NCI-H2196 (cell line): ENCODE measurements around the gene PCBD1.
A peak's percentile ranks its signal among the peaks of the same experiment; 100 is the strongest.

Source experiments
- DNase-seq: peaks from one replicate; lab custom pipeline; 2025; ENCODE audit not compliant: unreplicated experiment; lab: John Stamatoyannopoulos, UW

The PCBD1 gene

GRCh38 chr10:70903262-70903921, 15.0 kb upstream of the PCBD1 start:
- peak; percentile 9 for DNase-seq

DNA sequence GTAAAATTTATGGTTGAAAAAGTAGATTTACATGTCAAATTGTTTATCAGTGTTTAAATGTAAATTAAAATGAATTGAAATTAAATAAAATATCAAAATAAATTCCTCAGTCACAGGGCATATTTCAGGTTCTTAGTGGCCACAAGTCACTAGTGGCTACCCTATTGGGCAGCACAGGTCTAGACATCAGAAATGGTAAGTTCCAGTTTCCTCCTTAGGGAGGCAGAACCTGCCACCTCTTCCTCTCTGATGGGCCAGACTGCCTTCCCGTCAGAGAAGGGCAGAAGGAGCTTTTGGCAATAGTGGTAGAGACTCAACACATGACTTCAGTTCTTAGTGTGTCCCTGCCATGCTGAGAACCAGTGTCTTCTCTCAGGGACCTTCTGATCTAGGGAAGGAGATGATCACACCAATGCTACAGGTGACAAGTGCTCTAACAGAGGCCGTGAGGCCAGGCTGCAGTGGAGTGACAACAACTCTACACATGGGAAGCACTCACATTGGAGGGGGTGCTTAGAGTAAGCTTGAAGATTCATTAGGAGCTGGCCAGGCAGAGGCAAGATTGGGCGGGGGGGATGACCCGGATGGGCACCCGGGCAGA, 14.4 kb upstream of the PCBD1 start:
- DNase-seq, result no peak

DNA sequence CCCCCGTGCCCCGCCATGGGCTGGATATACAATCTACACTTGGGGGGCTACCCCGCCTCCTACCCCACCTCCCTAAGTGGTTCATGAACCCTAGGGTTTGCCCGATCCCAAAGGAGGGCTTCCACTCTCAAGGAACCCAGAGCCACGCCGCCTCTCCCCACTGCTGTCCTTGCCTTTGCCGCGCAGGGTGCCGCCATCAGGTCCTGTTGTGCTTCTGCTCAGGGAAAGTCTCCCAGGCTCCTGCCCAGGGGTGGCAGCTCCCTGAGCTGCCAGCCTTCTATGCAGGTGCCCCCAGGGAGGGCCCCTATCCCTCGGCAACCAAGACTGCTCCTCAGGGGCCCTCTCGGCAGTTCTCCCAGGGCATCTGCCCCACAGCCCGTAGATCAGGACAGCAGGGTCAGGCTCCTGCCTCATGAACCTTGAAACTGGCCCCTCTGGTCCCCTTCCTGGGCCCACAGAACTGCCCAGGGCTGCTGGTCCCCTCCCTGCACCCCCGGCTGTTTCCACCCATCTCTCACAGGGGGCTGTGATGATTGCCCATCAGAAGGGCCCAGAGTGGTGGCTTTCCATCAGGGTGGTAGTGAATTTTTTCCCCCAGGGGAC, 13.0 kb upstream of the PCBD1 start:
- DNase-seq, result no peak

GRCh38 chr10:70899096-70899495, 10.7 kb upstream of the PCBD1 start:
- DNase-seq, result no peak

DNA sequence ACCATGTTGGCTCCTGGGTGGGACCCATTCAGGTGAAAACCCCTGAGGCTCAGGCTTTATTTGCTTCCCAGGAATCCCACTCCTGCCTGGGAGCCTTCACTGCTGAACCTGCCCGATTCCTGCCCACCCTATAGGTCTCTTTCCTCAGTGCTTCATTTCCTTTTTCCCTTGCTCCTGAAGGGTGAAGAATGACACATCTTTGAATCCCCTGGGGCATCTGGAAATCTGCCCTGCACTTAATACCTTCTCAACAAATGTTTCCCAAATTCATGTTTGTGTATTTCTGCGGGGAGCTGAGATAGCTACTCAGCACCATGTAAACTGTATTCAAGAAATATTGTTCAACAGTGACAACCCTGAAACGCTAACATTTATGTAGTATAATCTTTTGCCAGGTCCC, 10.3 kb upstream of the PCBD1 start:
- no peak for DNase-seq

- DNase-seq, result no peak
Observed at GRCh38 chr10:70896551-70896950, 8.2 kb upstream of the PCBD1 start.

DNA sequence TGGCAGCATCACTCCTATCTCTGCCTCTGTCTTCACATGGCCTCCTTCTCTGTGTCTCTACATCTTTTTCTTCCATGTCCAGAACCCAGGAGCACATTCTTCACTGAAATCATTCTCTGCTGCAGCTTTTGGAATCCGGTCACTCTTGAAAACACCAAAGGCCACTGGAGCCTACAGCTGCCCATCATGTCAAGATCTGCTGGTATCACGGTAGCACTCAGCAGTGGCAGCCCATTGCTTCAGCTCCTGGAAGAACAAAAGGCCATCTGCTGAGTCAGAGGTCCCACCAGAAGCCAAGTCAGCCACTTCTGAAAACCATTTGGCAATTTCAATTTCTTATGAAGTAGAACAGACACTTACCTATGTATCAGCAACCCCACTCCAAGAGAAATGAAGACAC, 6.1 kb upstream of the PCBD1 start:
- no peak for DNase-seq

DNA sequence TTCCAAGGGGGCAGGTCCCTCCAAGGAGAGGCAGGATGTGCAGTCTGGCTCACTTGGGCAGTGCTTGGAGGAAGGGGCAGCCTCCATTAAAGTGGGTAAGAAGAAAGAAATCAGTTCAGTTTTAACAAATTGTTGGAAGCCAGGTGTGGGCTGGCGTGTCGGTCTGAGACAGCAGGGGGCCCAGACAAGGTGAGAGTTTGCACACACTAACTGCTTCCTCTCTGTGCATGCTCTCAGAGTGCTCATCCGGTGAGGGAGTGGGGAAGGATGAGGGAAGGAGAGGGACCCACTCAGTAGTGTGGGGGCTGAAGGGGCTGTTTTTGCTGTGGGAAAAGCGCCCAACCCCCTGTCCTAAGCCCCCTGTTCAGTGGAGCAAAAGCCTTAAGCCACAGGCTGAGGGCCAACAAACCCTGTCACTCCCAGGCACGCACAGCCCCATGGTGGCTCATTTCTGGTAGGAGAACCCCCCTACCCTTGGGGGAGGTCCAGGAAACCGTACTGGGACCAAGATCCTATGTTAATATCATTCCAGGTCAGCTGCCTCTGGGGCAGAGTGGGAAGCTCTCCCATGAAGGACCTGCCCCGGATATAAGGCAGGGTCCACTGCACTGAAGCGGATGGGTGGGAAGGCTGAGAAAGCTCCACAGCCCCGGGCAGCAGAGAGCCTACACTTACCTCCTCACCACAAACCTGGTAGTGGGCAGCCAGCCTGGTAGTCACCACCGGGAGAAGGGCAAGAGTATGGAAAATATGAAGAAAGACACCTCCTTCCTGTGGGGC, 5.1 kb upstream of the PCBD1 start:
- DNase-seq, result no peak

DNA sequence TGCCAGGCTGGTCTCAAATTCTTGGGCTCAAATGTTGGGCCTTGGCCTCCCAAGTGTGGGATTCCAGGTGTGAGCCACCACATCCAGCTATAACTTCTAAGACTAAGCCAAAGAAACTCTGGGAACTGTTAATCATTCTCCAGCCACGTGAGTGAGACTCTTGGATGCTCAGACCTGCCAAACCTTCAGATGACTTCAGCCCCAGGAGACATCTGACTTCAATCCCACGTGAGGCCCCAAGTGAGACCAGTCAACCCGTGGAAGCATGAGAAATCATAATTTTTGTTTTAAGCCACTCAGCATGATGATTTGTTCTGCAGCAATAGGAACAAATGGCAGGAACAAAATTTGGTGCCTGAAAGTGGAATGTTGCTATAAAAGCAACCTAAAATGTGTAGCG, 4.3 kb upstream of the PCBD1 start:
- no peak for DNase-seq

DNA sequence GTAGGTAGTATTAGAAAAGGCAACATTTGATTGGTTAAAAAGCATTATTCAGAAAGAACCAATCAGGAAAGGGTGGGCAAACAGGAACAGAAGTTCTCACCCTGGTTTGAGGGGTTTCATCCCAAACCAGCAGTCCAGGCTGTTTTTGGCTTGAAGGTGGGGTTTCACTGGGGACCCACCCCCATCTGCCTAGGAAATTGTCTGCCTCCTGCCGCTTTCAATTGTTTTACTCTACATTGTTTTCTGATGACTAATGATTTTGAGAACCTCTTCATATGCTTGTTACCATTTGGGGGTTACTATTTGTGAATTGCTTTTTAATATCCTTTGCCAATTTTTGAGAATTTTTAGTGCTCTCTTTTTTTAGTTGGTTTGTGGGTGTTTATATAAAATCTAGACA, 3.3 kb upstream of the PCBD1 start:
- DNase-seq, result no peak

DNA sequence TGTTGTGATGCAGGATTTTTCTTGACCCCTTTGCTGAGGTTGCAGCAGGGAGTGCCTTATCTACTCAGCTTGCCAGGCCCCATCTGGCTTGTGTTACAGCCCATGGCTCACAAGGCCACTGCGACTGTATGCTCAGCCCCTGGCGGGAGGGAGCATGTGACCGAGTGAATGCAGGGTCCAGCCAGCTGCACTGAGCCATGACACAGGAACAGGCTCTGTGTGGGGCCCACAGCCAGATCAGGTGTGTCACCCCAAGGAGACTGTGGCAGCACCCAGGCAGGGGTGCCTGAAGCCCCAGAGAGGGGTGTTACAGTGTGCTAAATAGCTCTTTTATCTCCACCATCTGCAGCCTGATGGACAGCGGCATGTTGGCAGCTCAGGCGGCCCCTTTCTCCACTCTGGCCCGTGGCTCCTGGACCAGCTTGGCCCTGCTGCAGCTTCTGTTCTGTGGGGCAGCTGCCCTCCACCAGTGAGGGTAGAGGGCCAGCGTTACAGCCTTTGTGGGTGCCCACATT, 2.6 kb upstream of the PCBD1 start:
- no peak for DNase-seq

DNA sequence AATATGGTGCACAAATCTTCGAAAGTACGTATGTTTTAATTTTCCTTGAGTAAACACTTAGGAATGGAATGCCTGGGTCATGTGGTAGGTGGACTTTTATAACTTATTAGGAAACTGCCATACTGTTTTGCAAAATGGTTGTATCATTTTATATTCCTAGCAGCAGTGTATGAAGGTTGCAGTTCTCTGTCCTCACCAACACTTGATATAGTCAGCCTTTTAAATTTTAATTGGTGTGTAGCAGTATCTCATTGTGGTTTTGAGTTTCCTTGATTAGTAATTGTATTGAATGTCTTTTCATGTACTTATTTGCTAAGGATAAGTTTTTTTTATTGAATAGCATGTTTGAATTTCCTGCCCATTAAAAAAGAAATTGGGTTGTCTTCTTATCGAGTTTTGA, 926 bp upstream of the PCBD1 start:
- no peak for DNase-seq

- DNase-seq, result no peak
Observed at GRCh38 chr10:70886921-70887665, 1.3 kb downstream of the PCBD1 start.

- DNase-seq, result no peak
Observed at GRCh38 chr10:70885931-70886903, 2.1 kb downstream of the PCBD1 start.

DNA sequence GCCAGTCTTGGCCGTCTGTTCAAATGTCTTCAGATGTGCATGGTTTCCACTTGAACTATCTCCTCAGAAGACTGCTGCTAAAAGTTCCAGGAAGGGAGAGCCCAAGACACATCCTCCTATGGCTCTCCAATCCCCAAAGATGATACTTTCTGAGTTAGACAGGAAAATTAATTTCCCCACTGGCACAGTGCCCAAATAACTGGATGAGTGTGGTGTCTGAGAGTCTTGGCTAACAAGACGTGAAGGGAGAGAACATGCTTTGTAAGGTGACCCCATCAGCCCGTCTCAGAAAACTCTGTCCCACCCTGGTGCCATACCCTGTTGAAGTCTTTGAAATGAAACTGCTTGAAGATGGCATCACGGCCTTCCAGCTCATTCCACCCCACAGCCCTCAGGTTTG, 2.9 kb downstream of the PCBD1 start:
- no peak for DNase-seq

- no peak for DNase-seq
Observed at GRCh38 chr10:70884741-70885140, 3.6 kb downstream of the PCBD1 start.

DNA sequence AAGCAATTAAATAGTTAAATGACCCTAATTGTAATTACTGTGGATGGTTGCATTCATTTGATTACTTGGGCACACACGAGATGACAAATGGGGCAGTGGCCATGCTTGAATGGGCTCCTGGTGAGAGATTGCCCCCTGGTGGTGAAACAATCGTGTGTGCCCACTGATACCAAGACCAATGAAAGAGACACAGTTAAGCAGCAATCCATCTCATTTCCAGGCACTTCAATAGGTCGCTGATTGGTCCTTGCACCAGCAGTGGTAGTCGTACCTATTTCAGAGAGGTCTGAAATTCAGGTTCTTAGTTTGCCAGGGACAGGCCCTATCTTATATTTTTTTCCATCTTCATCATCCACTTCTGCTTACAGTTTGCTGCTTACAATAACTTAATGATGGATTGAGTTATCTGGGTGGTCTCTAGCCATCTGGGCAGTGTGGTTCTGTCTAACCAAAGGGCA, 8.3 kb downstream of the PCBD1 start:
- DNase-seq, result peak; percentile 58

- DNase-seq, result peak; percentile 12
Observed at GRCh38 chr10:70879207-70879606, 9.2 kb downstream of the PCBD1 start.

- DNase-seq, result no peak
Observed at GRCh38 chr10:70874061-70874460, 14.3 kb downstream of the PCBD1 start.

GRCh38 chr10:70872291-70872690, 16.1 kb downstream of the PCBD1 start:
- DNase-seq, result no peak
